ENCODE measurements around the gene MAN1B1. TPM values are rescaled to one million over a fixed set of nuclear protein-coding genes. Genes with fewer than 3 reads are reported as not detected.

Gene MAN1B1
- total RNA-seq, 2 donors from 2014 or later: 67.4 to 107 TPM

GRCh38 chr9:137069508-137070091, 17.2 kb upstream of the MAN1B1 start:
- H3K4me1 ChIP-seq (replicated peaks): peaks cover 3% of the 10 kb centered on the region
- H3K4me3 ChIP-seq: peak overlapping the region; percentile 34 to 41
- TF ChIP-seq CTCF (IDR thresholded peaks at IDR 0.05) (no peak), POLR2A (IDR thresholded peaks at IDR 0.05) (no peak), POLR2AphosphoS5 (IDR thresholded peaks at IDR 0.05) (no peak)
- intact Hi-C loops (cut with DNase I): loop anchor here (10.0 kb wide), 1 partner anchor 285 kb away; no protein-coding TSS in a partner anchor
- no peaks in the 10 kb centered on the region for H3K27me3 ChIP-seq (replicated peaks; ENCODE audit: insufficient read depth)
- WGBS: 19% methylated on average over 15 of the region's 52 CpGs
- H3K9me3 ChIP-seq: no peaks in the 10 kb centered on the region
- no peaks in the 10 kb centered on the region for H3K36me3 ChIP-seq
- H3K27ac ChIP-seq: peak overlapping the region in 1 of 2 donors; percentile 87
- DNase-seq (ENCODE audit: low spot score): no peak

GRCh38 chr9:137070201-137070905, 16.4 kb upstream of the MAN1B1 start, which contains the start of gene SAPCD2:
Gene SAPCD2, minus strand, starts transcription at chr9:137070557. Its CDS starts 97 bp downstream, at chr9:137070460.
- Histone ChIP-seq H3K27me3 (replicated peaks; ENCODE audit: insufficient read depth) (no peaks in the 10 kb centered on the region), H3K9me3 (no peaks in the 10 kb centered on the region), H3K36me3 (no peaks in the 10 kb centered on the region), H3K4me1 (replicated peaks) (peaks cover 3% of the 10 kb centered on the region), H3K4me3 (peak within 1 kb of the TSS; percentile 34 to 41), H3K27ac (peak within 1 kb of the TSS; percentile 78 to 87)
- WGBS: under 1% methylated on average over 41 of the region's 74 CpGs
- TF ChIP-seq POLR2AphosphoS5 (IDR thresholded peaks at IDR 0.05): peak; percentile 61
- peak; percentile 18 for TF ChIP-seq POLR2A (IDR thresholded peaks at IDR 0.05)
- TF ChIP-seq CTCF (IDR thresholded peaks at IDR 0.05): no peak
- DNase-seq (ENCODE audit: low spot score): peak; percentile 85
- intact Hi-C loops (cut with DNase I): no loop called here

- no peaks in the 10 kb centered on the region for H3K9me3 ChIP-seq
- no peak for DNase-seq (ENCODE audit: low spot score)
- 18% methylated on average over 6 of the region's 6 CpGs for WGBS
These were observed 15.9 kb upstream of the MAN1B1 start for GRCh38 chr9:137070906-137071275.

GRCh38 chr9:137071282-137071681, 15.5 kb upstream of the MAN1B1 start:
- H3K27me3 ChIP-seq (replicated peaks; ENCODE audit: insufficient read depth): no peaks in the 10 kb centered on the region
- H3K4me1 ChIP-seq (replicated peaks): peaks cover 3% of the 10 kb centered on the region
- H3K36me3 ChIP-seq: no peaks in the 10 kb centered on the region
- H3K4me3 ChIP-seq: no peak overlapping the region
- TF ChIP-seq CTCF (IDR thresholded peaks at IDR 0.05) (no peak), POLR2A (IDR thresholded peaks at IDR 0.05) (no peak), POLR2AphosphoS5 (IDR thresholded peaks at IDR 0.05) (no peak)
- no peak for DNase-seq (ENCODE audit: low spot score)
- 87% methylated on average over 2 of the region's 2 CpGs for WGBS
- peak overlapping the region; percentile 78 to 87 for H3K27ac ChIP-seq
- no peaks in the 10 kb centered on the region for H3K9me3 ChIP-seq
- intact Hi-C loops (cut with DNase I): no loop called here

More at GRCh38 chr9:137070906-137071275, 15.9 kb upstream of the MAN1B1 start:
- H3K4me1 ChIP-seq (replicated peaks): peaks cover 3% of the 10 kb centered on the region
- peak overlapping the region; percentile 78 to 87 for H3K27ac ChIP-seq
- intact Hi-C loops (cut with DNase I): no loop called here
- H3K36me3 ChIP-seq: no peaks in the 10 kb centered on the region
- no peaks in the 10 kb centered on the region for H3K27me3 ChIP-seq (replicated peaks; ENCODE audit: insufficient read depth)
- peak overlapping the region; percentile 34 to 41 for H3K4me3 ChIP-seq
- no peak for TF ChIP-seq POLR2AphosphoS5 (IDR thresholded peaks at IDR 0.05)
- no peak for TF ChIP-seq POLR2A (IDR thresholded peaks at IDR 0.05)
- no peak for TF ChIP-seq CTCF (IDR thresholded peaks at IDR 0.05)

Data from prostate gland (tissue), 2 donors.